Testis (tissue), 2 donors: ENCODE data around the gene HAPLN2.

ENCODE experiments used
- POLR2A ChIP-seq: fragments of 450-650 bp; IDR thresholded peaks from one replicate; pipeline ENCODE4 v1.6.1; 2017; ENCODE audit warnings: antibody characterized with exemption, mild to moderate bottlenecking, moderate library complexity
- TF ChIP-seq, protein P1 (sequence below), 3 experiments: fragments of 450-650 bp in 2 of 3; fragments of 200-600 bp in 1 of 3; sonication (generic) in 1 of 3; IDR thresholded peaks; one replicate each; pipeline ENCODE4 v1.5.1; 2016 to 2019; ENCODE audit warnings: antibody characterized with exemption in 3 of 3, mild to moderate bottlenecking in 2 of 3, moderate library complexity in 1 of 3

DNA sequence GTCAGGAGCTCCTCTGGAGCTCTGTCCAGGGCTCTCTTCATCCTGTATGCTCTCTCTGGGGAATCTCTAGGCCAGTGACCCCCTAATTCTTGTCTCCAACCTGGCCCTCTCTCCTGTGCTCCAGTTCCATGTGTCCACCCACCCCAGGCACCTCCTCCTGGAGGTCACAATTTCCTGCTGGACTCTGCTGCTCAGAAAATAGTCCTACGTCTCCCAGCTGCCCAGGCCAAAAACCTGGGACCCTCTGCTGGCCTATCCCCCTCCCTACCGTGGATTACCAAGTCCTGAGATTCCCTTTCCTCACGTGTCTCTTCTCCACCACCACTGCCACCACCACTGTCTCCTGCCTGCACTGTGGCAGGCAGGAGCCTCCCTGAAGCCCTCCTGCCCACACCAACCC, 46.3 kb downstream of the HAPLN2 start:
- TF ChIP-seq, protein P1, sequence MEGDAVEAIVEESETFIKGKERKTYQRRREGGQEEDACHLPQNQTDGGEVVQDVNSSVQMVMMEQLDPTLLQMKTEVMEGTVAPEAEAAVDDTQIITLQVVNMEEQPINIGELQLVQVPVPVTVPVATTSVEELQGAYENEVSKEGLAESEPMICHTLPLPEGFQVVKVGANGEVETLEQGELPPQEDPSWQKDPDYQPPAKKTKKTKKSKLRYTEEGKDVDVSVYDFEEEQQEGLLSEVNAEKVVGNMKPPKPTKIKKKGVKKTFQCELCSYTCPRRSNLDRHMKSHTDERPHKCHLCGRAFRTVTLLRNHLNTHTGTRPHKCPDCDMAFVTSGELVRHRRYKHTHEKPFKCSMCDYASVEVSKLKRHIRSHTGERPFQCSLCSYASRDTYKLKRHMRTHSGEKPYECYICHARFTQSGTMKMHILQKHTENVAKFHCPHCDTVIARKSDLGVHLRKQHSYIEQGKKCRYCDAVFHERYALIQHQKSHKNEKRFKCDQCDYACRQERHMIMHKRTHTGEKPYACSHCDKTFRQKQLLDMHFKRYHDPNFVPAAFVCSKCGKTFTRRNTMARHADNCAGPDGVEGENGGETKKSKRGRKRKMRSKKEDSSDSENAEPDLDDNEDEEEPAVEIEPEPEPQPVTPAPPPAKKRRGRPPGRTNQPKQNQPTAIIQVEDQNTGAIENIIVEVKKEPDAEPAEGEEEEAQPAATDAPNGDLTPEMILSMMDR (IDR thresholded peaks at IDR 0.05) = no peak
- no peak for TF ChIP-seq POLR2A
